Psoas muscle (tissue), 8 donors: ENCODE measurements around the gene WBP1. TPM values are rescaled to one million over a fixed set of nuclear protein-coding genes. Genes with fewer than 3 reads are reported as not detected.
A peak's percentile ranks its signal among the peaks of the same experiment; 100 is the strongest.

Experiments
- ATAC-seq, 4 donors: fragments of 200-7000 bp; cut with Tn5 transposase; one replicate each; pipeline ENCODE4 v1.9.1; 2020; ENCODE audit warnings: moderate library complexity in 3 of 4, mild to moderate bottlenecking in 2 of 4
- DNase-seq, 2 donors: peaks; one replicate each; pipeline ENCODE4 v3.0.0-alpha.2; 2020
- H3K27ac ChIP-seq: fragments of 200-600 bp; one replicate; pipeline ENCODE4 v1.8.0; 2022
- H3K27me3 ChIP-seq, 3 donors: fragments of 200-600 bp in 1 of 3; one replicate each; pipeline versions ENCODE4 v1.6.1 to v1.8.0; 2013 to 2022; ENCODE audit warnings: low read length in 2 of 3, mild to moderate bottlenecking in 2 of 3, moderate library complexity in 1 of 3; ENCODE audit not compliant: insufficient read depth in 3 of 3
- H3K36me3 ChIP-seq, 2 donors: fragments of 200-600 bp in 1 of 2; one replicate each; pipeline versions ENCODE4 v1.6.1 to v1.8.0; 2013 to 2022; ENCODE audit warnings: low read depth in 1 of 2, mild to moderate bottlenecking in 1 of 2, moderate library complexity in 1 of 2; ENCODE audit not compliant: insufficient read depth in 1 of 2
- H3K4me1 ChIP-seq: fragments of 200-600 bp; one replicate; pipeline ENCODE4 v1.8.0; 2022
- H3K4me3 ChIP-seq: fragments of 200-600 bp; one replicate; pipeline ENCODE4 v1.8.0; 2022; ENCODE audit warnings: mild to moderate bottlenecking
- H3K9me3 ChIP-seq: fragments of 200-600 bp; one replicate; pipeline ENCODE4 v1.8.0; 2022
- WGBS, 3 donors: extraction: QIAGEN DNeasy Blood & Tissue Kit; methylation state at CpG; one replicate each; pipeline versions ENCODE4 v1.1.6 to v1.1.7; 2013; 5-methylcytosine and 5-hydroxymethylcytosine counted together
- intact Hi-C, 2 donors: fragments of 100-400 bp; cut with DNase I; formaldehyde crosslinking; loops; one replicate each; pipeline versions ENCODE4 v1.11.0 to v1.14.2; 2022
- polyA plus RNA-seq, 3 donors: library from polyadenylated mRNA; stranded (reverse); fragments of 200-250 nt; gene quantifications; one replicate each; pipeline ENCODE4 v1.2.3, GENCODE V29; 2013
- total RNA-seq, 4 donors: library from RNA; stranded (reverse); fragmentation: NEBNext Ultra II Directional in 2 of 4; extraction: Animal tissue kit (Norgen Biotek cat#: 25700) in 2 of 4; gene quantifications; one replicate each; pipeline versions ENCODE4 v1.2.1 to v1.2.4, GENCODE V29; 2021 to 2023
- TF ChIP-seq, protein P1 (sequence below): fragments of 200-600 bp; IDR thresholded peaks from one replicate; pipeline ENCODE4 v1.8.0; 2022; ENCODE audit warnings: antibody characterized with exemption
- donor health status: healthy with polysubstance abuse.
- donor health status: DM: no; HTN: no; CAD: no; lungs with moderate emphysema.
- donor health status: Bipolar disorder and iron deficiency.
- donor health status: healthy.
- donor health status: DM: yes; HTN: yes; CAD: no.
- donor health status: DM: no; HTN: no; CAD: no.
- donor health status: DM: no; HTN: no; CAD: no.
- donor health status: DM: yes; HTN: yes; CAD: no.

Gene WBP1
- total and polyA plus RNA-seq, 7 donors, result 19.4 to 41.3 (median 24.4) TPM

DNA sequence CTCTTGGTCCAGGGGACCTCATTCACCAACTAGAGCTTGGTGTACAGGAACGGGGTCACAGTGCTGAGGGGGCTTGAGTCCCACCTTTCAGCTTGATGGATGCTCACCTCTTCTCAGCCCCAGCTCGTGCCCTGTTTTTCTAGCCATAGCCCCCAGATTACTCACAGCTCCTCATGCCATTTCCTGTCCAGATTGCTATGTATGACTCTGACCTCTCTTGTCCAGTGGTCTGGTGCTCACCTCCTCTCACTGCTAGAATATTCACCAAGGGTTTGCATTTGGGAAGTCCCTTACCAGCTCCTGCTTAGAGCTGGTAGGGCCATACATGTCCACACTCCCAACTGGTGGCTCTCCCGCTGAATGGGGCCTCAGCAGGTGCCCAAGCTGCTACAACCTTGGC lies 35.3 kb downstream of the WBP1 start:
- DNase-seq (no peak), ATAC-seq (no peak)
- no peak overlapping the region for H3K27ac ChIP-seq
- H3K36me3 ChIP-seq, result peaks cover 12 to 56% of the 10 kb centered on the region in 2 donors
- no peak overlapping the region for H3K4me3 ChIP-seq
- intact Hi-C loops, result no loop called here
- H3K4me1 ChIP-seq, result peaks cover 10% of the 10 kb centered on the region
- H3K27me3 ChIP-seq, result peaks cover 0 to 19% (median 14%) of the 10 kb centered on the region in 3 donors
- TF ChIP-seq, protein P1, sequence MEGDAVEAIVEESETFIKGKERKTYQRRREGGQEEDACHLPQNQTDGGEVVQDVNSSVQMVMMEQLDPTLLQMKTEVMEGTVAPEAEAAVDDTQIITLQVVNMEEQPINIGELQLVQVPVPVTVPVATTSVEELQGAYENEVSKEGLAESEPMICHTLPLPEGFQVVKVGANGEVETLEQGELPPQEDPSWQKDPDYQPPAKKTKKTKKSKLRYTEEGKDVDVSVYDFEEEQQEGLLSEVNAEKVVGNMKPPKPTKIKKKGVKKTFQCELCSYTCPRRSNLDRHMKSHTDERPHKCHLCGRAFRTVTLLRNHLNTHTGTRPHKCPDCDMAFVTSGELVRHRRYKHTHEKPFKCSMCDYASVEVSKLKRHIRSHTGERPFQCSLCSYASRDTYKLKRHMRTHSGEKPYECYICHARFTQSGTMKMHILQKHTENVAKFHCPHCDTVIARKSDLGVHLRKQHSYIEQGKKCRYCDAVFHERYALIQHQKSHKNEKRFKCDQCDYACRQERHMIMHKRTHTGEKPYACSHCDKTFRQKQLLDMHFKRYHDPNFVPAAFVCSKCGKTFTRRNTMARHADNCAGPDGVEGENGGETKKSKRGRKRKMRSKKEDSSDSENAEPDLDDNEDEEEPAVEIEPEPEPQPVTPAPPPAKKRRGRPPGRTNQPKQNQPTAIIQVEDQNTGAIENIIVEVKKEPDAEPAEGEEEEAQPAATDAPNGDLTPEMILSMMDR, result no peak
- H3K9me3 ChIP-seq, result no peaks in the 10 kb centered on the region
- WGBS, 3 donors, result 90 to 92% (median 90%) methylated on average over 3 of the region's 3 CpGs

DNA sequence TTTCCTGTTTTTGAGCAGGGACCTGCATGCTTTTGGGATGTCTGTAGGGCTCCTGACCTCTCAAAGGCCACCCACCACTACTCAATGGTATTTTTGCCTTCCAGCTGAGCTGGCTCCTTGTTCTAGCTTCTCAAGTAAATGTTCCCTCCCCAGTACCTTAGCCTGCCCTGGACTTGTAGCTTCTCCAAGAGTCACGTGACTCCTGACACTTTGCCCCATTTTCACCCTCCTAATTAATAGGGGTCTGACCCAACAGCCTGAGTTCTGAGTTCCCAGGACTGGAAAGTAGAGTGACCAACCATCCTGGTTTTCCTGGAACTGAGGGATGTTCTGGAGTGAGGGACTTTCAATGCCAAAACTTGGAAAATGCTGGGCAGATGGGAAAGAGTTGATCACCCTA lies 37.2 kb downstream of the WBP1 start:
- Histone ChIP-seq H3K27ac (no peak overlapping the region), H3K4me1 (peaks cover 23% of the 10 kb centered on the region), H3K9me3 (no peaks in the 10 kb centered on the region), H3K36me3 (peaks cover 12 to 41% of the 10 kb centered on the region in 2 donors), H3K27me3 (peaks cover 0 to 37% (median 26%) of the 10 kb centered on the region in 3 donors), H3K4me3 (no peak overlapping the region)
- intact Hi-C loops, result no loop called here
- TF ChIP-seq, protein P1, result no peak
- ATAC-seq (no peak), DNase-seq (no peak)
- WGBS, 3 donors, result 70 to 80% (median 73%) methylated on average over 1 of the region's 1 CpG

DNA sequence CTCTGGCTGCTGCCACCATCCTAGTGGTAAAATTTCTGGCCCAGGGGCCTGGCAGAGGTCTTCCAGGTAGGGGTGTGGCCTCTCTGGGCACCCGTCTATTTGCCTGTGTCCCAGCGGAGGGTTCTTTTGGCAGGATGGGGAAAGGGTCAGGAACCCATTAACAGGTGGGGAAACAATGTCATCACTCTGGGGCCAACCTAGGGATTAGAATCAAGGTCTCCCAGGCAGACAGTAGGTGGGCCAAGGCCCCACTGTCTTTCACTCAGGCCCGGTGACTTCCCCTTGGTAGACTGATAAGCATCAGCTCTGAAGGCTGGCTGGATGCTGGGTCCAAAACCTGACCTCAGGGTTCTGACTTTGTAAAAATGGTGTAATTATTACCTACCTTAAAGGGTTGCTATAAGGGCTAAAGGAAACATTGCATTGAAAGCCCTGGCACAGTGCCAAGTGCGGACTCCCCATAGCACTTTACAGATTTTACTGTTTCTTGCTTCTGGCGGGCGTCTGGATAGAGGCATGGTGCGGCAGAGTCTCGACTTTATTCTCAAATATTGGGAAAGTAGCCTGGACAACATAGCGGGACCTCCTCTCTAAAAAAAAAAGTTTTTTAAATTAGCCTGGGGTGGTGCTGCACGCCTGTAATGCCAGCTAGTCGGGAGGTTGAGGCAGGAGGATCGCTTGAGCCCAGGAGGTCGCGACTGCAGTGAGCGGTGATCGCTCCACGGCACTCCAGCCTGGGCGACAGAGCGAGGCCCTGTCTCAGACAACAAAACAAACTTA lies 38.9 kb downstream of the WBP1 start:
- Histone ChIP-seq H3K9me3 (no peaks in the 10 kb centered on the region), H3K4me1 (peaks cover 23% of the 10 kb centered on the region), H3K36me3 (peaks cover 3 to 24% of the 10 kb centered on the region in 2 donors), H3K27ac (no peak overlapping the region), H3K4me3 (peak overlapping the region; percentile 59), H3K27me3 (peaks cover 0 to 51% (median 30%) of the 10 kb centered on the region in 3 donors)
- intact Hi-C loops, result no loop called here
- ATAC-seq (no peak), DNase-seq (no peak)
- WGBS, 3 donors, result 38 to 42% (median 38%) methylated on average over 19 of the region's 19 CpGs
- TF ChIP-seq, protein P1, result no peak

DNA sequence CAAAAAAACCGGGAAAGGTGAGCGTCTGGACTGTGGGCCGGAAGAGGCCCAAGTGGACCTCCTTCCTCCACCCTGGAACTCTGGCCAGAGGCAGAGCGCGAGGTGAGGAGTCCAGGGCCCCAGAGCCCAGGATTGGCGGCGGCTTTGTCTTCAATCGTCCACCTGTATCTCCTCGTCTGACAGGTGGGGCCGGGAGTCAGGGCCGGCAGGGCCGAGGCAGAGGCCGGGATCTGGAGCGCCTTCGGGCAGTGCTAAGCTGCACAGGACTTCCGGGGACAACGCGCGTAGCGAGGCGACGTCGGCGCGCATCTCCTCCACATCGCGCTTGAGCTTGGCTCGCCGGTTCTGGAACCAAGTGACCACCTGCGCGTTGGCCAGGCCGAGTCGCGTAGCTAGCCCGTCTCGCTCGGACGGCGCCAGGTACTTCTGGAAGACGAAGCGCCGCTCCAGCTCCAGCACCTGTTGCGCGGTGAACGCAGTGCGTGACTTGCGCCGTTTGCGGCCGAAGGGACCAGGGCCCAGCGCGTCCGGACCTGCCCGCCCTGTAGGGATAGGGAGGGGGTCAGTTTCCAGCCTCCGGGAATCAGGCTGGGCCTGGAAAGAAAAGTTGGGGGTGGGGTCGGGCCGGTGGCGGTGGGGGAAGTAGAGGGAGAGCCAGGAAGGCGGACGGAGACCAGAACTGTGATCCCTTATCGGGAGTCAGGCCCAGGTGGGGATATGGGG lies 39.7 kb downstream of the WBP1 start:
- WGBS, 3 donors, result 1 to 3% (median 2%) methylated on average over 58 to 61 of the region's 61 CpGs
- Histone ChIP-seq H3K27ac (no peak overlapping the region), H3K4me1 (peaks cover 23% of the 10 kb centered on the region), H3K36me3 (peaks cover 3 to 16% of the 10 kb centered on the region in 2 donors), H3K9me3 (no peaks in the 10 kb centered on the region), H3K4me3 (peak overlapping the region; percentile 59), H3K27me3 (peaks cover 0 to 58% (median 32%) of the 10 kb centered on the region in 3 donors)
- TF ChIP-seq, protein P1, result no peak
- DNase-seq, result no peak
- intact Hi-C loops, result no loop called here
- ATAC-seq, result peak; percentile 15 to 47 (median 30)
